H1 (cell line): Measurements from ENCODE around the gene STXBP5.

Source experiments
- CTCF ChIP-seq, 3 experiments: IDR thresholded peaks; 1 replicate in 2 of 3; 2 replicates in 1 of 3; pipeline versions ENCODE4 v1.5.1 to v1.6.1; 2011; ENCODE audit warnings: low read length in 3 of 3, mild to moderate bottlenecking in 3 of 3, inconsistent platforms in 2 of 3, low read depth in 1 of 3, moderate library complexity in 1 of 3; ENCODE audit not compliant: insufficient read depth in 1 of 3; ENCODE audit errors: control extremely low read depth in 1 of 3
- E2F6 ChIP-seq: IDR thresholded peaks from 2 replicates; pipeline ENCODE4 v1.6.1; 2012; ENCODE audit warnings: inconsistent platforms
- MAFK ChIP-seq: IDR thresholded peaks from 2 replicates; pipeline ENCODE4 v1.6.1; 2012; ENCODE audit warnings: low read depth, mild to moderate bottlenecking, improper control_type of control experiment, low read length
- MAX ChIP-seq: IDR thresholded peaks from 2 replicates; pipeline ENCODE4 v1.6.1; 2012; ENCODE audit warnings: inconsistent platforms
- ZNF274 ChIP-seq: IDR thresholded peaks from 2 replicates; pipeline ENCODE4 v1.7.0; 2012; ENCODE audit warnings: low read length, borderline replicate concordance; ENCODE audit errors: extremely low read depth

- TF ChIP-seq E2F6 (no peak), CTCF (IDR thresholded peaks at IDR 0.05; ENCODE audit: control extremely low read depth in 1 of 3, insufficient read depth in 1 of 3, low read depth in 1 of 3, low read length in 3 of 3) (no peak), ZNF274 (no peak), MAX (no peak), MAFK (no peak)
Observed at GRCh38 chr6:147231589-147231988, 27.4 kb downstream of the STXBP5 start.
